Measurements from ENCODE around the gene KRTAP3-1. TPM values are rescaled to one million over a fixed set of nuclear protein-coding genes. Genes with fewer than 3 reads are reported as not detected.
A peak's percentile ranks its signal among the peaks of the same experiment; 100 is the strongest.
"Not testable (repeated sequence)": the region's sequence is repeated elsewhere in the genome, so short reads cannot be mapped to it uniquely, and the experiment has no call there.

Gene KRTAP3-1
- total RNA-seq, 6 donors from 2014 or later: not detected

- no peaks in the 10 kb centered on the region for H3K27me3 ChIP-seq
- no peaks in the 10 kb centered on the region for H3K9me3 ChIP-seq
- H3K4me3 ChIP-seq: no peak overlapping the region
- no peak for DNase-seq
- TF ChIP-seq CTCF (IDR thresholded peaks at IDR 0.05): no peak
- TF ChIP-seq POLR2AphosphoS5 (IDR thresholded peaks at IDR 0.05): no peak
- no peak for TF ChIP-seq POLR2A (IDR thresholded peaks at IDR 0.05)
- TF ChIP-seq EP300 (IDR thresholded peaks at IDR 0.05): no peak
- WGBS, 2 donors: 89 to 100% methylated on average over 2 to 3 of the region's 3 CpGs
- no peak for ATAC-seq (ENCODE audit: low FRiP score in 2 of 2)
- H3K27ac ChIP-seq: no peak overlapping the region
- H3K36me3 ChIP-seq: no peaks in the 10 kb centered on the region
- no peaks in the 10 kb centered on the region for H3K4me1 ChIP-seq
Observed at GRCh38 chr17:41004397-41004796, 4.5 kb downstream of the KRTAP3-1 start.

GRCh38 chr17:41003926-41004325 lies 5.0 kb downstream of the KRTAP3-1 start:
- H3K27ac ChIP-seq: no peak overlapping the region
- TF ChIP-seq POLR2A (IDR thresholded peaks at IDR 0.05): no peak
- no peak for TF ChIP-seq POLR2AphosphoS5 (IDR thresholded peaks at IDR 0.05)
- no peak for TF ChIP-seq CTCF (IDR thresholded peaks at IDR 0.05)
- no peak for TF ChIP-seq EP300 (IDR thresholded peaks at IDR 0.05)
- no peaks in the 10 kb centered on the region for H3K36me3 ChIP-seq
- ATAC-seq (ENCODE audit: low FRiP score in 2 of 2) (no peak), DNase-seq (no peak)
- WGBS, 2 donors: 64 to 70% methylated on average over 4 of the region's 4 CpGs
- H3K9me3 ChIP-seq: no peaks in the 10 kb centered on the region
- H3K4me3 ChIP-seq: no peak overlapping the region
- no peaks in the 10 kb centered on the region for H3K4me1 ChIP-seq
- H3K27me3 ChIP-seq: no peaks in the 10 kb centered on the region

- Histone ChIP-seq H3K4me3 (no peak overlapping the region), H3K9me3 (no peaks in the 10 kb centered on the region), H3K4me1 (no peaks in the 10 kb centered on the region), H3K27ac (no peak overlapping the region), H3K27me3 (no peaks in the 10 kb centered on the region), H3K36me3 (no peaks in the 10 kb centered on the region)
- 49 to 60% methylated on average over 5 of the region's 5 CpGs for WGBS, 2 donors
- TF ChIP-seq POLR2A (IDR thresholded peaks at IDR 0.05) (no peak), EP300 (IDR thresholded peaks at IDR 0.05) (no peak), CTCF (IDR thresholded peaks at IDR 0.05) (no peak), POLR2AphosphoS5 (IDR thresholded peaks at IDR 0.05) (no peak)
- ATAC-seq (ENCODE audit: low FRiP score in 2 of 2) (no peak), DNase-seq (no peak)
Observed at GRCh38 chr17:41002814-41003213, 6.1 kb downstream of the KRTAP3-1 start.

- Histone ChIP-seq H3K27ac (no peak overlapping the region), H3K4me1 (no peaks in the 10 kb centered on the region), H3K36me3 (no peaks in the 10 kb centered on the region), H3K4me3 (no peak overlapping the region), H3K27me3 (no peaks in the 10 kb centered on the region), H3K9me3 (no peaks in the 10 kb centered on the region)
- WGBS, 2 donors: 86 to 87% methylated on average over 4 of the region's 4 CpGs
- TF ChIP-seq POLR2A (IDR thresholded peaks at IDR 0.05): no peak
- no peak for TF ChIP-seq POLR2AphosphoS5 (IDR thresholded peaks at IDR 0.05)
- no peak for TF ChIP-seq CTCF (IDR thresholded peaks at IDR 0.05)
- TF ChIP-seq EP300 (IDR thresholded peaks at IDR 0.05): no peak
- DNase-seq (no peak), ATAC-seq (ENCODE audit: low FRiP score in 2 of 2) (no peak)
Observed at GRCh38 chr17:41001795-41002194, 7.1 kb downstream of the KRTAP3-1 start.

- WGBS, 2 donors: 73 to 90% methylated on average over 2 to 6 of the region's 6 CpGs
- H3K9me3 ChIP-seq; H3K36me3 ChIP-seq; ATAC-seq (ENCODE audit: low FRiP score in 2 of 2); H3K4me3 ChIP-seq; H3K27me3 ChIP-seq; H3K4me1 ChIP-seq; H3K27ac ChIP-seq: not testable (repeated sequence)
- peak in 1 of 2 donors; percentile 10 for DNase-seq
Observed at GRCh38 chr17:40999563-40999962, 9.4 kb downstream of the KRTAP3-1 start, which contains the start of gene KRTAP3-2. Gene KRTAP3-2 (minus strand): TSS chr17:40999906. CDS start chr17:40999853, 53 bp downstream.
